GM23338 (cell line): Measurements from ENCODE around the gene CARD10.

Experiments
- CREB1 ChIP-seq: fragments of 250-450 bp; sonication (Bioruptor Pico); IDR thresholded peaks from 2 replicates; pipeline ENCODE4 v1.5.0; 2020; ENCODE audit warnings: low read depth, mild to moderate bottlenecking, moderate library complexity
- CTCF ChIP-seq, 2 experiments: fragments of 200-600 bp in 1 of 2; sonication (generic) in 1 of 2; conservative IDR thresholded peaks; 2 replicates each; pipeline versions ENCODE4 v1.5.1 to v1.6.1; 2016 to 2017; ENCODE audit warnings: antibody characterized with exemption in 2 of 2, low read depth in 2 of 2, mild to moderate bottlenecking in 2 of 2, moderate library complexity in 1 of 2
- ETS1 ChIP-seq: IDR thresholded peaks from 2 replicates; pipeline ENCODE4 v1.6.1; 2016; ENCODE audit warnings: antibody characterized with exemption
- EZH2 ChIP-seq: fragments of 200-600 bp; sonication (generic); IDR thresholded peaks from one replicate; pipeline ENCODE4 v1.8.0; 2017; ENCODE audit warnings: antibody characterized with exemption, mild to moderate bottlenecking, low read depth; ENCODE audit not compliant: unreplicated experiment
- EZH2phosphoT487 ChIP-seq: fragments of 200-600 bp; sonication (generic); IDR thresholded peaks from one replicate; pipeline ENCODE4 v1.8.1; 2018; ENCODE audit warnings: antibody characterized with exemption; ENCODE audit not compliant: unreplicated experiment
- JUNB ChIP-seq: IDR thresholded peaks from one replicate; pipeline ENCODE4 v1.6.1; 2016; ENCODE audit warnings: antibody characterized with exemption; ENCODE audit not compliant: unreplicated experiment
- NANOG ChIP-seq: IDR thresholded peaks from 2 replicates; pipeline ENCODE4 v1.6.1; 2016; ENCODE audit warnings: antibody characterized with exemption, borderline replicate concordance
- POLR2AphosphoS5 ChIP-seq: IDR thresholded peaks from 2 replicates; pipeline ENCODE4 v1.6.1; 2016; ENCODE audit warnings: antibody characterized with exemption, low read depth
- REST ChIP-seq: IDR thresholded peaks from one replicate; pipeline ENCODE4 v1.6.1; 2018; ENCODE audit warnings: antibody characterized with exemption; ENCODE audit not compliant: unreplicated experiment
- STAT1 ChIP-seq: IDR thresholded peaks from one replicate; pipeline ENCODE4 v1.6.1; 2016; ENCODE audit warnings: antibody characterized with exemption; ENCODE audit not compliant: unreplicated experiment
- ZNF114 ChIP-seq: fragments of 250-450 bp; sonication (Bioruptor Pico); IDR thresholded peaks from 2 replicates; pipeline ENCODE4 v1.5.0; 2020; ENCODE audit warnings: mild to moderate bottlenecking, moderate library complexity
- ZNF331 ChIP-seq: fragments of 250-450 bp; sonication (Bioruptor Pico); IDR thresholded peaks from 2 replicates; pipeline ENCODE4 v1.5.0; 2020; ENCODE audit warnings: low read depth, mild to moderate bottlenecking, moderate library complexity
- ZNF462 ChIP-seq: fragments of 250-450 bp; sonication (Bioruptor Pico); IDR thresholded peaks from 2 replicates; pipeline ENCODE4 v1.5.0; 2020; ENCODE audit warnings: mild to moderate bottlenecking, moderate library complexity

- TF ChIP-seq POLR2AphosphoS5 (no peak), CTCF (conservative IDR thresholded peaks at IDR 0.05; ENCODE audit: low read depth in 2 of 2) (no peak), EZH2 (no peak), REST (no peak), NANOG (no peak), EZH2phosphoT487 (no peak), ZNF462 (CRISPR knock-in tag) (no peak), STAT1 (no peak), ZNF114 (CRISPR knock-in tag) (no peak), ETS1 (no peak), CREB1 (CRISPR knock-in tag) (no peak), ZNF331 (CRISPR knock-in tag) (no peak), JUNB (no peak)
These were observed 40.8 kb upstream of the CARD10 start, which contains the start of gene CDC42EP1 for GRCh38 chr22:37559901-37560607.
